Transverse colon (tissue), 4 donors: ENCODE measurements around the gene SPRR3. TPM values are rescaled to one million over a fixed set of nuclear protein-coding genes. Genes with fewer than 3 reads are reported as not detected.

Source experiments
- DNase-seq: peaks from one replicate; pipeline ENCODE4 v3.0.0-alpha.2; 2019
- H3K27ac ChIP-seq, 4 donors: fragments of 200-600 bp; sonication (generic); 2 replicates each; pipeline ENCODE4 v1.5.1; 2016 to 2018; ENCODE audit warnings: inconsistent platforms in 4 of 4
- H3K27me3 ChIP-seq: fragments of 200-600 bp; sonication (generic); 2 replicates; pipeline ENCODE4 v1.5.1; 2017; ENCODE audit warnings: inconsistent platforms
- H3K36me3 ChIP-seq, 4 donors: fragments of 200-600 bp; sonication (generic); 2 replicates each; pipeline ENCODE4 v1.5.1; 2017 to 2019; ENCODE audit warnings: inconsistent platforms in 4 of 4
- H3K4me1 ChIP-seq, 4 donors: fragments of 200-600 bp; sonication (generic); 2 replicates each; pipeline ENCODE4 v1.5.1; 2017 to 2020; ENCODE audit warnings: inconsistent platforms in 4 of 4
- H3K4me3 ChIP-seq, 4 donors: fragments of 200-600 bp; sonication (generic); 1 replicate in 1 of 4; 2 replicates in 3 of 4; pipeline versions ENCODE4 v1.5.1 to v1.6.1; 2017 to 2019; ENCODE audit warnings: inconsistent platforms in 4 of 4
- H3K9me3 ChIP-seq, 2 donors: fragments of 200-600 bp; sonication (generic); 2 replicates each; pipeline ENCODE4 v1.5.1; 2017 to 2019; ENCODE audit warnings: inconsistent platforms in 2 of 2
- CTCF ChIP-seq, 5 experiments: fragments of 200-600 bp in 3 of 5; fragments of 450-650 bp in 2 of 5; sonication (generic) in 3 of 5; IDR thresholded peaks; 1 replicate in 2 of 5; 2 replicates in 3 of 5; pipeline ENCODE4 v1.5.1; 2016 to 2017; ENCODE audit warnings: antibody characterized with exemption in 5 of 5, inconsistent platforms in 3 of 5, mild to moderate bottlenecking in 2 of 5, moderate library complexity in 1 of 5
- EP300 ChIP-seq: sonication (generic); formaldehyde crosslinking; IDR thresholded peaks from one replicate; pipeline ENCODE4 v1.6.1; 2017; ENCODE audit warnings: antibody characterized with exemption, low read depth
- POLR2A ChIP-seq: fragments of 450-650 bp; IDR thresholded peaks from one replicate; pipeline ENCODE4 v1.6.1; 2016; ENCODE audit warnings: antibody characterized with exemption, mild to moderate bottlenecking, moderate library complexity
- POLR2AphosphoS5 ChIP-seq, 3 donors: sonication (generic); formaldehyde crosslinking; IDR thresholded peaks; one replicate each; pipeline ENCODE4 v1.6.1; 2016; ENCODE audit warnings: antibody characterized with exemption in 3 of 3
- WGBS, 2 donors: methylation state at CpG; one replicate each; pipeline ENCODE4 v1.1.5; 2018; ENCODE audit warnings: low coverage in 1 of 2; 5-methylcytosine and 5-hydroxymethylcytosine counted together
- in situ Hi-C, 4 donors: fragments of 200-750 bp; cut with MboI; loops; one replicate each; pipeline versions ENCODE4 v1.15.0 to v1.15.1; 2017; ENCODE audit warnings: low sequenced_read_pairs in 3 of 4, low pct_ligation_motif_present in 1 of 4, low pct_unique_long_range_greater_than_20kb in 1 of 4
- intact Hi-C: fragments of 100-400 bp; cut with DNase I; formaldehyde crosslinking; loops from one replicate; pipeline ENCODE4 v1.15.1; 2023; ENCODE audit warnings: low total_unique reads
- total RNA-seq, 4 donors: library from RNA; depleted of rRNA; stranded (reverse); fragments of >200 nt; gene quantifications; one replicate each; pipeline ENCODE4 v1.1.0, GENCODE V29; 2016

SPRR3 gene
- total RNA-seq, 4 donors from 2014 or later = not detected

DNA sequence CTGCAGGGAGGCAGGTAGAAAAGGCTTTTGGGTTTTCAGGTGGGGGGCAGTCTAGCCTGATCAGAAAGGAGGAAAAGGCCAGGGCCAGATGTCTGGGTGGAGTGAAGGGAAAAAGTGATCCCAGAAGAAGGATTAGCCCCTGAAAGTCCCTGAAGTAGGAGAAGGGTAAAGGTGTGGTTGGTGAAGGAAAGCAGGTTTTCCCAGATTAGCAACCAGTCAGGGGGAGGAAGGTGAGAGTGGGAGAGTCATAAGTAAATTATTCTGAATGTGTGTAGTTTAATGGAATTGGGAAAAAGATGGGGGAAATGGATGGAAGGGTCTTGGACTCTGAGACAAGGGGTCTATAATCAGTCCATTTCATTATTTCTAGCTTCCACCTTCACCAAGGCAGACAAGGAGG is 18.3 kb upstream of the SPRR3 start:
- Histone ChIP-seq H3K4me1 (no peaks in the 10 kb centered on the region), H3K27me3 (no peaks in the 10 kb centered on the region), H3K27ac (no peak overlapping the region), H3K36me3 (no peaks in the 10 kb centered on the region), H3K4me3 (no peak overlapping the region), H3K9me3 (no peaks in the 10 kb centered on the region)
- DNase-seq = no peak
- in situ Hi-C loops = no loop called here
- intact Hi-C loops = no loop called here
- TF ChIP-seq CTCF (IDR thresholded peaks at IDR 0.05) (no peak), EP300 (no peak), POLR2A (no peak), POLR2AphosphoS5 (IDR thresholded peaks at IDR 0.05) (no peak)

GRCh38 chr1:152983743-152984142 is 17.8 kb upstream of the SPRR3 start, which contains the start of gene SPRR1A:
Gene SPRR1A, plus strand, starts transcription at chr1:152984081. Its CDS starts 1,150 bp downstream, at chr1:152985231.
- WGBS, 2 donors = 51 to 60% methylated on average over 1 to 3 of the region's 3 CpGs
- in situ Hi-C loops (no loop called here), intact Hi-C loops (no loop called here)
- H3K36me3 ChIP-seq = no peaks in the 10 kb centered on the region
- TF ChIP-seq EP300 (no peak), CTCF (IDR thresholded peaks at IDR 0.05) (no peak), POLR2AphosphoS5 (IDR thresholded peaks at IDR 0.05) (no peak), POLR2A (no peak)
- DNase-seq = no peak
- H3K4me1 ChIP-seq = no peaks in the 10 kb centered on the region
- no peaks in the 10 kb centered on the region for H3K27me3 ChIP-seq
- H3K9me3 ChIP-seq = no peaks in the 10 kb centered on the region
- H3K4me3 ChIP-seq = no peak within 1 kb of the TSS
- H3K27ac ChIP-seq = no peak within 1 kb of the TSS

DNA sequence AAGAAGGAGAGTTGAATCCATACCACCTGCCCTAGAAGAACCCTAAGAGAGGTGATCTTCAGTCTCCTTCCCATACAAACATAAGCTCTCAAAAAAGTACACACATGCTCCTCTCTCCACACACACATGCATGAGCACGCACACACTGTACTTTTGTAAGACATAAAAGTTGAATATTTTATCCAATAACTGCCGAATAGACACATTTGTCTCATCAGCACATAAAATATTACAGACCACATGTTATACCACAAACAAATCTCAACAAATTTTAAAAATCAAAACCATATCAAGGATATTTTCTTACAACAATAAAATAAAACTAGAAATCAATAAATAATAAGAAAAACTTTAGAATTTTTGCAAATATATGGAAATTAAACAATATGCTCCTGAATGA is 15.0 kb upstream of the SPRR3 start:
- no peak for TF ChIP-seq EP300
- TF ChIP-seq POLR2AphosphoS5 (IDR thresholded peaks at IDR 0.05) = no peak
- TF ChIP-seq POLR2A = no peak
- no peak for TF ChIP-seq CTCF (IDR thresholded peaks at IDR 0.05)
- H3K36me3 ChIP-seq = no peaks in the 10 kb centered on the region
- 81 to 87% methylated on average over 2 of the region's 2 CpGs for WGBS, 2 donors
- no peaks in the 10 kb centered on the region for H3K27me3 ChIP-seq
- H3K9me3 ChIP-seq = no peaks in the 10 kb centered on the region
- no peak for DNase-seq
- H3K27ac ChIP-seq = no peak overlapping the region
- intact Hi-C loops (no loop called here), in situ Hi-C loops (no loop called here)
- H3K4me1 ChIP-seq = no peaks in the 10 kb centered on the region
- H3K4me3 ChIP-seq = no peak overlapping the region

DNA sequence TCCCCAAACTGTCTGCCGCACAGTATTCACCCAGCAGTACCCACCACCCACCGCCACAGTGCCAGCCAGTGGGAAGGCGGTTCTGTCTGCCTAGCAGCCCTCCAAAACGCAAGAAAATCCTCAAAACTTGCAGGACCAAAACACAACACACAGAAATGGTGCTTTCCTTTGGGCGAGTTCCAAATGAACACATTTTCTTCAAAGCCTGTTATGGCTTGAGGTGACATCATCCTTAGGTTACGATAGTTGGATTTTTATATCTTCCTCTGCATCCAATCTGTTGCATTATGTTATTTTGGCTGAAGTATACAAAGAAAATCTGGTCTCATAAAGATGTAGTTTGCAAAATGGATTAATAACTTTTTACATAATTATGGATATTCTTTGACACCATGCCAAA is 8.4 kb upstream of the SPRR3 start:
- H3K27ac ChIP-seq = no peak overlapping the region
- no peak for DNase-seq
- in situ Hi-C loops (no loop called here), intact Hi-C loops (no loop called here)
- H3K4me3 ChIP-seq = no peak overlapping the region
- H3K27me3 ChIP-seq = no peaks in the 10 kb centered on the region
- no peaks in the 10 kb centered on the region for H3K4me1 ChIP-seq
- no peaks in the 10 kb centered on the region for H3K9me3 ChIP-seq
- no peaks in the 10 kb centered on the region for H3K36me3 ChIP-seq
- 79 to 80% methylated on average over 5 to 6 of the region's 6 CpGs for WGBS, 2 donors
- TF ChIP-seq POLR2A (no peak), EP300 (no peak), CTCF (IDR thresholded peaks at IDR 0.05) (no peak), POLR2AphosphoS5 (IDR thresholded peaks at IDR 0.05) (no peak)
